Measurements from ENCODE around the gene HOXD8.

Gene HOXD8

DNA sequence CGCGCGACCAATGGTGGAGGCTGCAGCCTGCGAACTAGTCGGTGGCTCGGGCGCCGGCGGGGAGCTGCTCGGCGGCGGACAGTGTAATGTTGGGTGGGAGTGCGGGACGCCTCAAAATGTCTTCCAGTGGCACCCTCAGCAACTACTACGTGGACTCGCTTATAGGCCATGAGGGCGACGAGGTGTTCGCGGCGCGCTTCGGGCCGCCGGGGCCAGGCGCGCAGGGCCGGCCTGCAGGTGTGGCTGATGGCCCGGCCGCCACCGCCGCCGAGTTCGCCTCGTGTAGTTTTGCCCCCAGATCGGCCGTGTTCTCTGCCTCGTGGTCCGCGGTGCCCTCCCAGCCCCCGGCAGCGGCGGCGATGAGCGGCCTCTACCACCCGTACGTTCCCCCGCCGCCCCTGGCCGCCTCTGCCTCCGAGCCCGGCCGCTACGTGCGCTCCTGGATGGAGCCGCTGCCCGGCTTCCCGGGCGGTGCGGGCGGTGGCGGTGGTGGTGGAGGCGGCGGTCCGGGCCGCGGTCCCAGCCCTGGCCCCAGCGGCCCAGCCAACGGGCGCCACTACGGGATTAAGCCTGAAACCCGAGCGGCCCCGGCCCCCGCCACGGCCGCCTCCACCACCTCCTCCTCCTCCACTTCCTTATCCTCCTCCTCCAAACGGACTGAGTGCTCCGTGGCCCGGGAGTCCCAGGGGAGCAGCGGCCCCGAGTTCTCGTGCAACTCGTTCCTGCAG, 6.7 kb upstream of the HOXD8 start, which contains the start of gene HOXD9:
Gene HOXD9, plus strand, starts transcription at position 37 of the 728 bp plus-strand sequence. Its CDS starts 50 bp downstream, at position 87.
- TF ChIP-seq, protein P1, sequence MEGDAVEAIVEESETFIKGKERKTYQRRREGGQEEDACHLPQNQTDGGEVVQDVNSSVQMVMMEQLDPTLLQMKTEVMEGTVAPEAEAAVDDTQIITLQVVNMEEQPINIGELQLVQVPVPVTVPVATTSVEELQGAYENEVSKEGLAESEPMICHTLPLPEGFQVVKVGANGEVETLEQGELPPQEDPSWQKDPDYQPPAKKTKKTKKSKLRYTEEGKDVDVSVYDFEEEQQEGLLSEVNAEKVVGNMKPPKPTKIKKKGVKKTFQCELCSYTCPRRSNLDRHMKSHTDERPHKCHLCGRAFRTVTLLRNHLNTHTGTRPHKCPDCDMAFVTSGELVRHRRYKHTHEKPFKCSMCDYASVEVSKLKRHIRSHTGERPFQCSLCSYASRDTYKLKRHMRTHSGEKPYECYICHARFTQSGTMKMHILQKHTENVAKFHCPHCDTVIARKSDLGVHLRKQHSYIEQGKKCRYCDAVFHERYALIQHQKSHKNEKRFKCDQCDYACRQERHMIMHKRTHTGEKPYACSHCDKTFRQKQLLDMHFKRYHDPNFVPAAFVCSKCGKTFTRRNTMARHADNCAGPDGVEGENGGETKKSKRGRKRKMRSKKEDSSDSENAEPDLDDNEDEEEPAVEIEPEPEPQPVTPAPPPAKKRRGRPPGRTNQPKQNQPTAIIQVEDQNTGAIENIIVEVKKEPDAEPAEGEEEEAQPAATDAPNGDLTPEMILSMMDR (IDR thresholded peaks at IDR 0.05; ENCODE audit: insufficient read depth, low read depth, low read length, missing control alignments), result no peak
- no peak for DNase-seq (ENCODE audit: low read depth)
- H3K4me3 ChIP-seq (ENCODE audit: low read depth, low read length), result no peak within 1 kb of the TSS

GRCh38 chr2:176123411-176124109, 5.9 kb upstream of the HOXD8 start:
- no peak overlapping the region for H3K4me3 ChIP-seq (ENCODE audit: low read depth, low read length)
- no peak for DNase-seq (ENCODE audit: low read depth)
- TF ChIP-seq, protein P1 (IDR thresholded peaks at IDR 0.05; ENCODE audit: insufficient read depth, low read depth, low read length, missing control alignments), result no peak

DNA sequence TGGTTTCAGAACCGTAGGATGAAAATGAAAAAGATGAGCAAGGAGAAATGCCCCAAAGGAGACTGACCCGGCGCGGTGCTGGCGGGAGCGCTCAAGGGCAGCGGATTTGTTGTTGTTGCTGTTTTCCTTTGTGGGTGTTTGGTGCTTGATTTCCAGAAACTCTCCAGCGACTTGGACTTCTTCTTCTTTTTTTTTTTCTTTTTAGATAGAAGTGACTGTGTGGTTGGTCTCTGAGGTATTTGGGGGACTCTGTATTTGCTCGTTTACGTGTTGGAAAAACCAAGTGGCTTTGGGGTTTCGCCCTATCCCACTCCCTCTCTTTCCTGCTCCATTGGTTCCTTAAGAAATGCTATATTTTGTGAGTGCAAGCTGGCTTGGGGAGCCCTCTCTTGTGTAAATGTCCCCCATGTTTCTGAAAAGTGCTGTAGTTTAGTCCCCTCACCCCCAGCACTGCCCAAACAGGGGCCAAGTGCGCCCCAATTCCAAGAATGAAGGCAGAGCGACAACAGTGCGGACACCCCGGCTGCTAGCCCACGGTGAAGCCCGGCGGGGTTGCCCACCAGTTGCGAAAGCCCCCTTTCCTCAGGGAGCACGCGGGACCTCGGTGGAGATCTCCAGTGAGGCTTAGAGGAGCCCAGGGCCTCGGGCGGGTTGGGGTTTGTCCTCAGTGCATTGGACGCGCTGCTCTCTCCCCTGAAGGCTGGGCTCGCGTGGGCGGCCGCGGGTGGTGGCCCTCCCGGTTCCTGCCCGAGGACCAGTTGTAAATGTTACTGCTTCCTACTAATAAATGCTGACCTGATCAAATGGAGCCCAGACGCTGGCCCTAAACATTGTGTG, 5.2 kb upstream of the HOXD8 start:
- TF ChIP-seq, protein P1 (IDR thresholded peaks at IDR 0.05; ENCODE audit: insufficient read depth, low read depth, low read length, missing control alignments), result no peak
- no peak for DNase-seq (ENCODE audit: low read depth)
- H3K4me3 ChIP-seq (ENCODE audit: low read depth, low read length), result no peak overlapping the region

GRCh38 chr2:176124947-176125771, 4.3 kb upstream of the HOXD8 start:
- TF ChIP-seq, protein P1 (IDR thresholded peaks at IDR 0.05; ENCODE audit: insufficient read depth, low read depth, low read length, missing control alignments), result no peak
- no peak for DNase-seq (ENCODE audit: low read depth)
- no peak overlapping the region for H3K4me3 ChIP-seq (ENCODE audit: low read depth, low read length)

- TF ChIP-seq, protein P1 (IDR thresholded peaks at IDR 0.05; ENCODE audit: insufficient read depth, low read depth, low read length, missing control alignments), result no peak
- DNase-seq (ENCODE audit: low read depth), result no peak
- H3K4me3 ChIP-seq (ENCODE audit: low read depth, low read length), result no peak overlapping the region
Measured at GRCh38 chr2:176125772-176126054, 3.8 kb upstream of the HOXD8 start.
